GM21528 (cell line): Measurements from ENCODE around the gene RPS6KA2.
"Not testable (repeated sequence)": the region's sequence is repeated elsewhere in the genome, so short reads cannot be mapped to it uniquely, and the experiment has no call there.

Experiments used
- ATAC-seq: cut with Tn5 transposase; IDR thresholded peaks from one replicate; pipeline ENCODE4 v1.9.1; 2021; ENCODE audit warnings: mild to moderate bottlenecking, moderate library complexity; ENCODE audit not compliant: unreplicated experiment, low FRiP score

The RPS6KA2 gene

GRCh38 chr6:166362427-166362826 lies 264.6 kb downstream of the RPS6KA2 start:
- not testable (repeated sequence) for ATAC-seq

- no peak for ATAC-seq
Measured at GRCh38 chr6:166361077-166361429, 266.0 kb downstream of the RPS6KA2 start.

- ATAC-seq: no peak
Measured at GRCh38 chr6:166360243-166361076, 266.6 kb downstream of the RPS6KA2 start.
